Endodermal cell (in vitro differentiated cells): ENCODE results near the gene PRKAR2B. TPM values are rescaled to one million over a fixed set of nuclear protein-coding genes. Genes with fewer than 3 reads are reported as not detected.
"Not testable (repeated sequence)": the region's sequence is repeated elsewhere in the genome, so short reads cannot be mapped to it uniquely, and the experiment has no call there.

Source experiments
- DNase-seq: peaks from one replicate; pipeline ENCODE4 v3.0.0-alpha.2; 2017
- H3K27ac ChIP-seq: 2 replicates; pipeline ENCODE4 v1.5.1; 2013; ENCODE audit warnings: mild to moderate bottlenecking, low read depth, low read length, moderate library complexity
- H3K27me3 ChIP-seq: 2 replicates; pipeline ENCODE4 v1.6.1; 2013; ENCODE audit warnings: mild to moderate bottlenecking, low read length, moderate library complexity; ENCODE audit not compliant: insufficient read depth, control insufficient read depth, poor library complexity, severe bottlenecking
- H3K36me3 ChIP-seq: 2 replicates; pipeline ENCODE4 v1.7.0; 2013; ENCODE audit warnings: mild to moderate bottlenecking, low read length, moderate library complexity; ENCODE audit not compliant: control insufficient read depth, insufficient read depth
- H3K4me1 ChIP-seq: one replicate; pipeline ENCODE4 v1.7.0; 2013; ENCODE audit warnings: low read length; ENCODE audit not compliant: control insufficient read depth, insufficient read depth
- H3K4me3 ChIP-seq: 2 replicates; pipeline ENCODE4 v1.5.1; 2013; ENCODE audit warnings: mild to moderate bottlenecking, low read length, moderate library complexity
- H3K9ac ChIP-seq: 2 replicates; pipeline ENCODE4 v1.6.1; 2013; ENCODE audit warnings: mild to moderate bottlenecking, low read length, moderate library complexity; ENCODE audit not compliant: poor library complexity, severe bottlenecking; ENCODE audit errors: extremely low read depth
- H3K9me3 ChIP-seq: 2 replicates; pipeline ENCODE4 v1.6.1; 2013; ENCODE audit warnings: mild to moderate bottlenecking, low read length, moderate library complexity; ENCODE audit not compliant: control insufficient read depth
- H3K27ac Mint-ChIP-seq: 2 replicates; pipeline ENCODE4 v1.8.0; 2020; ENCODE audit warnings: mixed read lengths
- H3K27me3 Mint-ChIP-seq: 2 replicates; pipeline ENCODE4 v1.8.0; 2021; ENCODE audit warnings: mild to moderate bottlenecking, mixed read lengths; ENCODE audit not compliant: insufficient read depth
- H3K36me3 Mint-ChIP-seq: 2 replicates; pipeline ENCODE4 v1.8.0; 2020; ENCODE audit warnings: low read depth, mixed read lengths
- H3K4me1 Mint-ChIP-seq: 2 replicates; pipeline ENCODE4 v1.8.0; 2020; ENCODE audit warnings: mixed read lengths
- H3K4me3 Mint-ChIP-seq: 2 replicates; pipeline ENCODE4 v1.8.0; 2020; ENCODE audit warnings: mild to moderate bottlenecking, moderate library complexity, mixed read lengths
- H3K9me3 Mint-ChIP-seq: 2 replicates; pipeline ENCODE4 v1.8.0; 2020; ENCODE audit warnings: mild to moderate bottlenecking, mixed read lengths
- CTCF ChIP-seq: fragments of 200-600 bp; sonication (generic); conservative IDR thresholded peaks from 2 replicates; pipeline ENCODE4 v1.5.0; 2021; ENCODE audit warnings: antibody characterized with exemption, mild to moderate bottlenecking
- WGBS, 2 experiments: methylation state at CpG; one replicate each; pipeline versions ENCODE4 v1.1.5 to v1.1.7; 2013; ENCODE audit warnings: missing lambda C conversion rate in 2 of 2, mixed read lengths in 1 of 2; ENCODE audit not compliant: insufficient coverage in 1 of 2, insufficient read length in 1 of 2; 5-methylcytosine and 5-hydroxymethylcytosine counted together
- total RNA-seq, 2 donors: library from RNA; stranded (reverse); fragmentation: NEBNext Ultra II Directional in 1 of 2; extraction: Animal tissue kit (Norgen Biotek cat#: 25700) in 1 of 2; gene quantifications; 2 replicates in 1 of 2; 3 replicates in 1 of 2; pipeline ENCODE4 v1.2.1, GENCODE V29; 2021

The PRKAR2B gene
- total RNA-seq, 2 donors from 2014 or later: 7.3 to 10.2 TPM

- Histone ChIP-seq H3K27ac (no peak overlapping the region), H3K36me3 (no peaks in the 10 kb centered on the region), H3K9ac (no peak overlapping the region), H3K4me1 (peaks cover 4% of the 10 kb centered on the region), H3K27me3 (peaks cover 9% of the 10 kb centered on the region), H3K4me3 (peak overlapping the region; percentile 23), H3K9me3 (peaks cover 18% of the 10 kb centered on the region)
- no peak for DNase-seq
- Mint-ChIP-seq H3K27ac (no peak overlapping the region), H3K27me3 (peaks cover 13% of the 10 kb centered on the region), H3K4me1 (peaks cover 6% of the 10 kb centered on the region), H3K9me3 (peaks cover 20% of the 10 kb centered on the region), H3K4me3 (no peak overlapping the region), H3K36me3 (no peaks in the 10 kb centered on the region)
- 97 to 100% methylated on average over 2 of the region's 2 CpGs for WGBS, 2 experiments
- no peak for TF ChIP-seq CTCF
These were observed 3.4 kb upstream of the PRKAR2B start for GRCh38 chr7:107041097-107041496.

GRCh38 chr7:107041764-107042163, 2.7 kb upstream of the PRKAR2B start:
- not testable (repeated sequence) for H3K36me3 ChIP-seq, H3K4me3 Mint-ChIP-seq, H3K9ac ChIP-seq, H3K27ac ChIP-seq, H3K4me1 ChIP-seq, H3K27ac Mint-ChIP-seq, H3K36me3 Mint-ChIP-seq, H3K4me1 Mint-ChIP-seq, DNase-seq, H3K4me3 ChIP-seq
- Histone ChIP-seq H3K27me3 (peaks cover 15% of the 10 kb centered on the region), H3K9me3 (peaks cover 18% of the 10 kb centered on the region)
- H3K9me3 Mint-ChIP-seq: peaks cover 18% of the 10 kb centered on the region
- peaks cover 19% of the 10 kb centered on the region for H3K27me3 Mint-ChIP-seq
- 81 to 90% methylated on average over 1 to 4 of the region's 4 CpGs for WGBS, 2 experiments

- H3K27ac ChIP-seq, H3K27ac Mint-ChIP-seq, DNase-seq, H3K36me3 ChIP-seq, H3K4me3 ChIP-seq, H3K4me1 ChIP-seq, H3K36me3 Mint-ChIP-seq, H3K4me1 Mint-ChIP-seq, H3K9ac ChIP-seq, H3K4me3 Mint-ChIP-seq: not testable (repeated sequence)
- 96 to 98% methylated on average over 11 to 43 of the region's 43 CpGs for WGBS, 2 experiments
- H3K9me3 Mint-ChIP-seq: peaks cover 18% of the 10 kb centered on the region
- Histone ChIP-seq H3K27me3 (peaks cover 15% of the 10 kb centered on the region), H3K9me3 (peaks cover 15% of the 10 kb centered on the region)
- H3K27me3 Mint-ChIP-seq: peaks cover 24% of the 10 kb centered on the region
These were observed 2.1 kb upstream of the PRKAR2B start for GRCh38 chr7:107042326-107042910.

GRCh38 chr7:107043491-107043890, 1.0 kb upstream of the PRKAR2B start:
- peak overlapping the region; percentile 44 for H3K4me3 Mint-ChIP-seq
- H3K27me3 ChIP-seq: peaks cover 15% of the 10 kb centered on the region
- H3K9ac ChIP-seq: no peak overlapping the region
- no peak for TF ChIP-seq CTCF
- no peak overlapping the region for H3K27ac Mint-ChIP-seq
- no peaks in the 10 kb centered on the region for H3K36me3 Mint-ChIP-seq
- H3K27ac ChIP-seq: no peak overlapping the region
- no peaks in the 10 kb centered on the region for H3K36me3 ChIP-seq
- peaks cover 4% of the 10 kb centered on the region for H3K4me1 ChIP-seq
- peaks cover 6% of the 10 kb centered on the region for H3K4me1 Mint-ChIP-seq
- no peak overlapping the region for H3K4me3 ChIP-seq
- peaks cover 14% of the 10 kb centered on the region for H3K9me3 ChIP-seq
- peaks cover 18% of the 10 kb centered on the region for H3K9me3 Mint-ChIP-seq
- no peak for DNase-seq
- WGBS, 2 experiments: 83 to 91% methylated on average over 1 to 3 of the region's 4 CpGs
- peaks cover 29% of the 10 kb centered on the region for H3K27me3 Mint-ChIP-seq
